Breast epithelium (tissue), 4 donors: ENCODE results near the gene PNLIPRP2. TPM values are rescaled to one million over a fixed set of nuclear protein-coding genes. Genes with fewer than 3 reads are reported as not detected.

Source experiments
- DNase-seq, 2 donors: peaks; one replicate each; pipeline ENCODE4 v3.0.0-alpha.2; 2019; ENCODE audit warnings: low spot score in 2 of 2
- H3K27ac ChIP-seq, 2 donors: fragments of 200-600 bp; sonication (generic) in 1 of 2; one replicate each; pipeline ENCODE4 v1.5.1; 2016 to 2019; ENCODE audit warnings: mild to moderate bottlenecking in 1 of 2
- H3K27me3 ChIP-seq, 2 donors: fragments of 200-600 bp; sonication (generic) in 1 of 2; one replicate each; pipeline versions ENCODE4 v1.5.1 to v1.6.0; 2017 to 2019; ENCODE audit warnings: control low read depth in 1 of 2, mild to moderate bottlenecking in 1 of 2
- H3K36me3 ChIP-seq: fragments of 200-600 bp; one replicate; pipeline ENCODE4 v1.5.1; 2019
- H3K4me1 ChIP-seq, 2 donors: fragments of 200-600 bp; sonication (generic); one replicate each; pipeline ENCODE4 v1.5.1; 2016 to 2019; ENCODE audit warnings: control low read depth in 1 of 2
- H3K4me3 ChIP-seq, 3 donors: fragments of 200-600 bp; sonication (generic); 1 replicate in 2 of 3; 2 replicates in 1 of 3; pipeline ENCODE4 v1.5.1; 2016 to 2019; ENCODE audit warnings: mild to moderate bottlenecking in 3 of 3, moderate library complexity in 2 of 3
- H3K9me3 ChIP-seq, 2 donors: fragments of 200-600 bp; sonication (generic) in 1 of 2; one replicate each; pipeline ENCODE4 v1.5.1; 2016 to 2019; ENCODE audit warnings: control low read depth in 1 of 2
- POLR2A ChIP-seq: fragments of 450-650 bp; IDR thresholded peaks from one replicate; pipeline ENCODE4 v1.6.1; 2016; ENCODE audit warnings: antibody characterized with exemption, mild to moderate bottlenecking, moderate library complexity
- POLR2AphosphoS5 ChIP-seq, 3 donors: sonication (generic); formaldehyde crosslinking; IDR thresholded peaks; one replicate each; pipeline ENCODE4 v1.6.1; 2017; ENCODE audit warnings: antibody characterized with exemption in 3 of 3
- intact Hi-C: fragments of 100-400 bp; cut with DNase I; formaldehyde crosslinking; loops from one replicate; pipeline ENCODE4 v1.15.1; 2023; ENCODE audit warnings: low total_unique reads
- total RNA-seq, 3 donors: library from RNA; depleted of rRNA; stranded (reverse); fragments of >200 nt; gene quantifications; one replicate each; pipeline ENCODE4 v1.1.0, GENCODE V29; 2016
- TF ChIP-seq, protein P1 (sequence below), 3 donors: fragments of 450-650 bp; IDR thresholded peaks; one replicate each; pipeline ENCODE4 v1.5.1; 2016 to 2017; ENCODE audit warnings: antibody characterized with exemption in 3 of 3, mild to moderate bottlenecking in 3 of 3, moderate library complexity in 3 of 3

The PNLIPRP2 gene
- total RNA-seq, 3 donors from 2014 or later: not detected

DNA sequence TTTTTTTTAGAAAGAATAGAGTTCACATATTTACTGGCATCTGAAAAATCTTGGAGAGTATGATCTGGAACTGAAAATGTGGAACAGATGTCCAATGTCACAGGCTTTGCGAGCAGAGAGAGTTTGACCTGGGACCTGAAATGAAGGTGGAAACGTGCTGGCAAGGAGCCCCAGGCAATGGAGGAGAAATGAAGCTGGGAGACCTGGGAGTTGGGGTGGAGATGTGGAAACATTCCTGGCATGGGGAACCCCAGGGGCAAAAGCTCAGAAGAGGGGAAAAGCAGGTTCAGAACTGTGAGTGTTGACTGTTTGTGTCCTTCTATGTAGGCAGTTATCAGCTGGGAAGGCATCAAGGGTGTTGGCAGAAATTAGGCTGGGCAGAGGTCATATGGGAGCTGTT, 7.3 kb upstream of the PNLIPRP2 start:
- H3K4me1 ChIP-seq: no peaks in the 10 kb centered on the region
- intact Hi-C loops: no loop called here
- H3K27me3 ChIP-seq: peaks cover 0 to 23% of the 10 kb centered on the region in 2 donors
- no peak overlapping the region for H3K4me3 ChIP-seq
- H3K27ac ChIP-seq: no peak overlapping the region
- TF ChIP-seq POLR2A (no peak), POLR2AphosphoS5 (IDR thresholded peaks at IDR 0.05) (no peak)
- TF ChIP-seq, protein P1, sequence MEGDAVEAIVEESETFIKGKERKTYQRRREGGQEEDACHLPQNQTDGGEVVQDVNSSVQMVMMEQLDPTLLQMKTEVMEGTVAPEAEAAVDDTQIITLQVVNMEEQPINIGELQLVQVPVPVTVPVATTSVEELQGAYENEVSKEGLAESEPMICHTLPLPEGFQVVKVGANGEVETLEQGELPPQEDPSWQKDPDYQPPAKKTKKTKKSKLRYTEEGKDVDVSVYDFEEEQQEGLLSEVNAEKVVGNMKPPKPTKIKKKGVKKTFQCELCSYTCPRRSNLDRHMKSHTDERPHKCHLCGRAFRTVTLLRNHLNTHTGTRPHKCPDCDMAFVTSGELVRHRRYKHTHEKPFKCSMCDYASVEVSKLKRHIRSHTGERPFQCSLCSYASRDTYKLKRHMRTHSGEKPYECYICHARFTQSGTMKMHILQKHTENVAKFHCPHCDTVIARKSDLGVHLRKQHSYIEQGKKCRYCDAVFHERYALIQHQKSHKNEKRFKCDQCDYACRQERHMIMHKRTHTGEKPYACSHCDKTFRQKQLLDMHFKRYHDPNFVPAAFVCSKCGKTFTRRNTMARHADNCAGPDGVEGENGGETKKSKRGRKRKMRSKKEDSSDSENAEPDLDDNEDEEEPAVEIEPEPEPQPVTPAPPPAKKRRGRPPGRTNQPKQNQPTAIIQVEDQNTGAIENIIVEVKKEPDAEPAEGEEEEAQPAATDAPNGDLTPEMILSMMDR (IDR thresholded peaks at IDR 0.05): no peak
- no peaks in the 10 kb centered on the region for H3K36me3 ChIP-seq
- no peaks in the 10 kb centered on the region for H3K9me3 ChIP-seq
- no peak for DNase-seq

DNA sequence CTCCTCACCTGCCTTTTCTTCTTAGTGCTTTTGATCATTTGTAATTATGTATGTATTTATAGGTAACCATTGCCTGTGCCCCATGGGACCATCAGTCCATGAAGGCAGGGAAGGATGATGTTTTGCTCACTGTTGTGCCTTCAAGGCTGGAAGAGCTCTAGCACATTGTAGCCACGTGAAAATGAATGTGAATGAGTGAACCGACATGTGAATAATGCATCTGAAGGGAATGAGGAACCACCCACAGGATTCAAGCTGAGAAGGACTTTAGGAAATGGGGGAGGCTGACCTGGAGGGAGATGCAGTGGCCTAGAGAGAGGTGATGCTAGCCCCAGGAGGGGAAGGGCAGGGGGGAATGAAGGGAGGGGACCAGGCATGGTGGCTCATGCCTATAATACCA, 6.0 kb upstream of the PNLIPRP2 start:
- H3K9me3 ChIP-seq: no peaks in the 10 kb centered on the region
- no peaks in the 10 kb centered on the region for H3K4me1 ChIP-seq
- TF ChIP-seq POLR2A: no peak
- TF ChIP-seq POLR2AphosphoS5 (IDR thresholded peaks at IDR 0.05): no peak
- TF ChIP-seq, protein P1 (IDR thresholded peaks at IDR 0.05): no peak
- H3K27ac ChIP-seq: no peak overlapping the region
- intact Hi-C loops: no loop called here
- no peak for DNase-seq
- H3K36me3 ChIP-seq: no peaks in the 10 kb centered on the region
- no peak overlapping the region for H3K4me3 ChIP-seq
- H3K27me3 ChIP-seq: peaks cover 0 to 14% of the 10 kb centered on the region in 2 donors

DNA sequence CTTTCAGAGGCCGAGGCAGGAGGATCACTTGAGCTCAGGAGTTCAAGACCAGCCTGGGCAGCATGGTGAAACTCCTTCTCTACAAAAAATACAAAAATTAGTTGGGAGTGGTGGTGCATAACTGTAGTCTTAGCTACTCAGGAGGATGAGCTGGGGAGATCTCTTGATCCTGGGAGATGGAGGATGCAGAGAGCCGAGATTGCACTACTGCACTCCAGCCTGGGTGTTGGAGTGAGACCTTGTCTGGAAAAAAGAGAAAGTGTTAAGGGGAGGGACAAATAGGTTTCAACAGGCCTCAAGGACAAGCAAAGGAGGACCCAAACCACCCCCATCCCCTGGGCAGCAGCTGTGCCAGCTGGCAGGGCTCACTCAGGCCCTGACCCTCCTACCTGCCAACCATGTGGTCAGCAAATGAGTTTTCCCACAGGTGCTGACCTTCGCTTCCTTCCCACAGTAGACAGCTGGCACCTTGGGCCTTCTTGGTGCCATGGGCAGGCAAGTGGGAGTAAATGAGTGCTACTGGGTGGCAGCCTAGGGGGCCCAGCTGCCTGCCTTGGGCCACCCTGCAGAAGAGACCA, 5.5 kb upstream of the PNLIPRP2 start:
- no peak for DNase-seq
- H3K27me3 ChIP-seq: peaks cover 0 to 11% of the 10 kb centered on the region in 2 donors
- no peak overlapping the region for H3K4me3 ChIP-seq
- H3K9me3 ChIP-seq: no peaks in the 10 kb centered on the region
- no peaks in the 10 kb centered on the region for H3K4me1 ChIP-seq
- no peak overlapping the region for H3K27ac ChIP-seq
- no peaks in the 10 kb centered on the region for H3K36me3 ChIP-seq
- TF ChIP-seq, protein P1 (IDR thresholded peaks at IDR 0.05): no peak
- TF ChIP-seq POLR2AphosphoS5 (IDR thresholded peaks at IDR 0.05) (no peak), POLR2A (no peak)
- intact Hi-C loops: no loop called here

DNA sequence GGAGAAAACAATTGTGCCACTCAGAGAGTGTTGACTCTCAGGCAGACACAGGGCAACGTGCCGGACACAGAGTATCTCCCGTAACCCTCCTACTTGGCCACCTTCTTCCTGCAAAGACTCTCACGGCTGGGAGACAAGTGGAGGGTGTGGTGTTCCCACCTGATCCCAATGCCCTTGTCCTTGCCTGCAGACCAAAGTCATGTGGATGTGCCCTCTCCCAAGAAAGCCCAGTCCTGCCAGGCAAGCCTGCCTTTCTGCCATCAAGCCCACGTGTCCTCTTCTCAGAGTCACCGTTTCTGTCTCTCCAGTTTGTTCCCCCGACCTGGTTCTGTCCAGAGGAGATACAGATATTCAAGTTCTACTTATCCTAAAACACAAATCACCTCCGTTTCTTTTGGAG, 723 bp downstream of the PNLIPRP2 start:
- no peak for DNase-seq
- Histone ChIP-seq H3K4me1 (no peaks in the 10 kb centered on the region), H3K9me3 (no peaks in the 10 kb centered on the region), H3K4me3 (no peak overlapping the region), H3K27me3 (peaks cover 0 to 4% of the 10 kb centered on the region in 2 donors), H3K27ac (no peak overlapping the region), H3K36me3 (peaks cover 4% of the 10 kb centered on the region)
- TF ChIP-seq POLR2A (no peak), POLR2AphosphoS5 (IDR thresholded peaks at IDR 0.05) (no peak)
- TF ChIP-seq, protein P1 (IDR thresholded peaks at IDR 0.05): no peak
- intact Hi-C loops: no loop called here

DNA sequence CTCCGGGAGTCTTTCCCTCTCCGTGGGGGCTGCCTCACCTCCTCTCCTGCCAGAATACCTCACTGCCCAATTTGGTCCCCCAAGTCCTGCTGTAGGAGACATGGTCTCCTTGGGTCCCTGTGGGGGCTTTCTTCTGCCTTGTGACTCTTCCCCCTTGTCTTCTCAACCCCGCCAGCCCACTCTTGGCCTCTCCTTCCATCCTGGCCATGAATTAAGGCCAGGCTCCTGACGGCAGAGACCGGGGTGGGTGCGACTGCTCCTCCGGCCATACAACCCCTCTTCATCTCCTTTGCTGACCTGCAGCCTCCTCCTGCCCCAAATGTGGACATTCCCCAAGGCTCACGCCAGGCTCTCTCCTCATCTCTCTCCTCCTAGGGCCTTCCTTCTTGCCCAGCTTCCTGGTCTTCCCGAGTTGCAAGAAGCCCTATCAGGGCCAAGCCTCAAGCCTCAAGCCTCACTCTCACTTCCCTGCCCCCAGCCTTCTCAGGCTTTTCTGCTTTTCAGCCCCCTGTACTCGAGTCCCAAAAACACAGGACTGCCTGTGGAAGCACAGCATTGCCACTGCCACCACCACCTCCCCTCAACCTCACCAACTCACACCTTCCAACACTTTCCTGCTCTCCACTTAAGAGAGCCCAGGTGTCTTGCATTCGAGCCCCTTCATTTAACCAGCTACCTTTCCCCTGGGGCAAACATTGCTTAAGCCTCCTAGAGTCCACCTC, 1.3 kb downstream of the PNLIPRP2 start:
- H3K27ac ChIP-seq: no peak overlapping the region
- TF ChIP-seq POLR2A (no peak), POLR2AphosphoS5 (IDR thresholded peaks at IDR 0.05) (no peak)
- TF ChIP-seq, protein P1 (IDR thresholded peaks at IDR 0.05): no peak

More for the DNA sequence above, 1.3 kb downstream of the PNLIPRP2 start:
- no peak for DNase-seq
- H3K27me3 ChIP-seq: peaks cover 0 to 10% of the 10 kb centered on the region in 2 donors
- no peaks in the 10 kb centered on the region for H3K9me3 ChIP-seq
- no peaks in the 10 kb centered on the region for H3K4me1 ChIP-seq
- intact Hi-C loops: no loop called here
- H3K36me3 ChIP-seq: peaks cover 4% of the 10 kb centered on the region
- no peak overlapping the region for H3K4me3 ChIP-seq
